Mesothelial cell of epicardium (in vitro differentiated cells): ENCODE results near the gene NT5E. TPM values are rescaled to one million over a fixed set of nuclear protein-coding genes. Genes with fewer than 3 reads are reported as not detected.

ENCODE experiments used
- DNase-seq, 2 experiments: peaks; one replicate each; pipeline ENCODE4 v3.0.0; 2021; ENCODE audit warnings: low spot score in 2 of 2; ENCODE audit not compliant: unreplicated experiment in 2 of 2
- H3K27ac Mint-ChIP-seq: 2 replicates; pipeline ENCODE4 v1.8.0; 2021; ENCODE audit warnings: mixed read lengths
- H3K27me3 Mint-ChIP-seq: 2 replicates; pipeline ENCODE4 v1.8.0; 2021; ENCODE audit warnings: low read depth, mixed read lengths
- H3K36me3 Mint-ChIP-seq: 2 replicates; pipeline ENCODE4 v1.8.0; 2021; ENCODE audit warnings: mixed read lengths
- H3K4me1 Mint-ChIP-seq: 2 replicates; pipeline ENCODE4 v1.8.0; 2021; ENCODE audit warnings: mixed read lengths
- H3K4me3 Mint-ChIP-seq: 2 replicates; pipeline ENCODE4 v1.8.0; 2021; ENCODE audit warnings: mild to moderate bottlenecking, moderate library complexity, mixed read lengths
- H3K9me3 Mint-ChIP-seq: 2 replicates; pipeline ENCODE4 v1.8.0; 2021; ENCODE audit warnings: mixed read lengths
- total RNA-seq: library from RNA; stranded (reverse); gene quantifications from 3 replicates; pipeline ENCODE4 v1.2.1, GENCODE V29; 2021
- TF ChIP-seq, protein P1 (sequence below): fragments of 200-600 bp; sonication (generic); IDR thresholded peaks from one replicate; pipeline ENCODE4 v1.5.0; 2021; ENCODE audit warnings: antibody characterized with exemption; ENCODE audit not compliant: unreplicated experiment

NT5E gene
- total RNA-seq, 1 donor from 2014 or later, result 0.25 TPM

DNA sequence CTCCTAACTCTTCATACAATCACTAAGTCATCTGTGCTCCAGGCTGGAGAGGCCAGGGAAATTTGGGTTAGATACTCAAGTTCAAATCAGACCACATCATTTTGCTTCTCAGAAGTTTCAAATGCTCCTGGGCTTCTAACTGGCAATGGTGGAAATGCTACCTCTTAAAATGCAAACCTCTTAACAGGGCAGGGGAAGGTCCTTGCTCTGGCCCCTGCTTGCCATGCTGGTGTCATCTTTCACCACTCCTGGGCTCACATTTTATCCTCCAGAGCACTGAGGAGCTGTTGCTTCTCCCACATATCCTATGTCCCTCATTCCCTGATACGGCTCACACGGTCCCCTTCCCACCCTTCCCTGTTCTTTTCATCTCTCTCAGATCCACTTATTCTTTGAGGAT lies 41.8 kb upstream of the NT5E start:
- no peaks in the 10 kb centered on the region for H3K27me3 Mint-ChIP-seq

DNA sequence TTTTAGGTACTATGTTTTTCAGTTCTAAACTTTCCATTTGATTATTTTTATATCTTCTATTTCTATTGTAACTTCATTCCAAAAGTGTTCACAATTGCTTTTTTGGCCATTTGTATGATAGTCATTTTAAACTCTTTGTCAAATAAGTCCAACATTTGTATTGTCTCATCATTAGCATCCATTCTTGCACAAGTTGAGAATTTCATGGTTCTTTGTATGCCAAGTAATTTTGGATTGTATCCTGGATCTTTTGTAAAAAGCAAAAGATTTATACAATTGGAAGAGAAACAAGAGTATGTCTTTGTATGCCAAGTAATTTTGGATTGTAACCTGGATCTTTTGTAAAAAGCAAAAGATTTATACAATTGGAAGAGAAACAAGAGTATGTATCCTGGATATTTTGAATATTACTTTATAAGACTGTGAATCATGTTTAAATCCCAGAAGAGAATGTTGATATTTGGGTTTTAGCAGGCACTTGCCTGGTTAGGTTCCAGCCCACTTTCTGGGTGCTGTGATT lies 36.9 kb upstream of the NT5E start:
- TF ChIP-seq, protein P1, sequence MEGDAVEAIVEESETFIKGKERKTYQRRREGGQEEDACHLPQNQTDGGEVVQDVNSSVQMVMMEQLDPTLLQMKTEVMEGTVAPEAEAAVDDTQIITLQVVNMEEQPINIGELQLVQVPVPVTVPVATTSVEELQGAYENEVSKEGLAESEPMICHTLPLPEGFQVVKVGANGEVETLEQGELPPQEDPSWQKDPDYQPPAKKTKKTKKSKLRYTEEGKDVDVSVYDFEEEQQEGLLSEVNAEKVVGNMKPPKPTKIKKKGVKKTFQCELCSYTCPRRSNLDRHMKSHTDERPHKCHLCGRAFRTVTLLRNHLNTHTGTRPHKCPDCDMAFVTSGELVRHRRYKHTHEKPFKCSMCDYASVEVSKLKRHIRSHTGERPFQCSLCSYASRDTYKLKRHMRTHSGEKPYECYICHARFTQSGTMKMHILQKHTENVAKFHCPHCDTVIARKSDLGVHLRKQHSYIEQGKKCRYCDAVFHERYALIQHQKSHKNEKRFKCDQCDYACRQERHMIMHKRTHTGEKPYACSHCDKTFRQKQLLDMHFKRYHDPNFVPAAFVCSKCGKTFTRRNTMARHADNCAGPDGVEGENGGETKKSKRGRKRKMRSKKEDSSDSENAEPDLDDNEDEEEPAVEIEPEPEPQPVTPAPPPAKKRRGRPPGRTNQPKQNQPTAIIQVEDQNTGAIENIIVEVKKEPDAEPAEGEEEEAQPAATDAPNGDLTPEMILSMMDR, result no peak
- Mint-ChIP-seq H3K27me3 (no peaks in the 10 kb centered on the region), H3K4me1 (no peaks in the 10 kb centered on the region), H3K36me3 (no peaks in the 10 kb centered on the region), H3K27ac (no peak overlapping the region), H3K9me3 (no peaks in the 10 kb centered on the region), H3K4me3 (no peak overlapping the region)
- DNase-seq, result no peak

More for the DNA sequence above, 41.8 kb upstream of the NT5E start:
- Mint-ChIP-seq H3K36me3 (no peaks in the 10 kb centered on the region), H3K9me3 (no peaks in the 10 kb centered on the region), H3K4me3 (no peak overlapping the region), H3K4me1 (no peaks in the 10 kb centered on the region), H3K27ac (no peak overlapping the region)
- TF ChIP-seq, protein P1, result no peak
- no peak for DNase-seq

- no peak for DNase-seq
- no peaks in the 10 kb centered on the region for H3K9me3 Mint-ChIP-seq
- H3K27ac Mint-ChIP-seq, result no peak overlapping the region
- H3K36me3 Mint-ChIP-seq, result no peaks in the 10 kb centered on the region
- TF ChIP-seq, protein P1, result no peak
- no peak overlapping the region for H3K4me3 Mint-ChIP-seq
- H3K4me1 Mint-ChIP-seq, result peaks cover 2% of the 10 kb centered on the region
- no peaks in the 10 kb centered on the region for H3K27me3 Mint-ChIP-seq
These were observed 33.8 kb upstream of the NT5E start for GRCh38 chr6:85416049-85416448.

DNA sequence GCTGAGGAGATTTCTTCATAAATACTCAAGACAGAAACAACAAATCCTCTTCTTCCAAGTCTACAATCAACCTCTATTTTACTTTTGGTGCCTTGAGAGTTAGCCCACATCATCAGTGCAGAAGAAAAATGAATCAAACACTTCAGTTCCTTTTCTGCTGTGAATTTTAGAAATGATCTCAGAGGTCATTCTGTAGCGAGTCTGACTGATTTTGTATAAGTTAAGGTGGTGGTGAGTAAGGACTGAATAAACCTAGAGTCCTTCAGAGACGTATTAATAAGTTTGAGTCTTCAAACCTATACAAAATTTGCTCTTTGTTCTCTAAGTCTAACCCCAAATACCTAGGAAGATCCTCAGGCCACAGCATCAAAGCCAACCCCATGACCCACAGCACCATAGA lies 33.1 kb upstream of the NT5E start:
- Mint-ChIP-seq H3K27ac (no peak overlapping the region), H3K9me3 (no peaks in the 10 kb centered on the region), H3K36me3 (no peaks in the 10 kb centered on the region), H3K4me1 (peaks cover 2% of the 10 kb centered on the region), H3K4me3 (no peak overlapping the region), H3K27me3 (no peaks in the 10 kb centered on the region)
- DNase-seq, result no peak
- TF ChIP-seq, protein P1, result no peak

- H3K4me1 Mint-ChIP-seq, result peaks cover 2% of the 10 kb centered on the region
- H3K27me3 Mint-ChIP-seq, result no peaks in the 10 kb centered on the region
- no peak overlapping the region for H3K27ac Mint-ChIP-seq
- TF ChIP-seq, protein P1, result no peak
- H3K9me3 Mint-ChIP-seq, result no peaks in the 10 kb centered on the region
- no peaks in the 10 kb centered on the region for H3K36me3 Mint-ChIP-seq
- H3K4me3 Mint-ChIP-seq, result no peak overlapping the region
- no peak for DNase-seq
These were observed 32.5 kb upstream of the NT5E start for GRCh38 chr6:85417336-85417735.

GRCh38 chr6:85418059-85418458 lies 31.8 kb upstream of the NT5E start:
- no peaks in the 10 kb centered on the region for H3K36me3 Mint-ChIP-seq
- H3K9me3 Mint-ChIP-seq, result no peaks in the 10 kb centered on the region
- H3K27me3 Mint-ChIP-seq, result no peaks in the 10 kb centered on the region
- peaks cover 2% of the 10 kb centered on the region for H3K4me1 Mint-ChIP-seq
- no peak overlapping the region for H3K27ac Mint-ChIP-seq
- DNase-seq, result no peak
- no peak overlapping the region for H3K4me3 Mint-ChIP-seq
- TF ChIP-seq, protein P1, result no peak
